Osteocyte (in vitro differentiated cells): Measurements from ENCODE around the gene IRS2. TPM values are rescaled to one million over a fixed set of nuclear protein-coding genes. Genes with fewer than 3 reads are reported as not detected.

Experiments used
- DNase-seq: peaks from one replicate; pipeline ENCODE4 v3.0.0; 2021; ENCODE audit warnings: mixed read lengths; ENCODE audit not compliant: unreplicated experiment; ENCODE audit errors: extremely low spot score
- H3K27ac Mint-ChIP-seq: one replicate; pipeline ENCODE4 v1.8.0; 2021; ENCODE audit warnings: mild to moderate bottlenecking, mixed read lengths; ENCODE audit not compliant: unreplicated experiment
- H3K27me3 Mint-ChIP-seq: one replicate; pipeline ENCODE4 v1.8.0; 2021; ENCODE audit warnings: mixed read lengths; ENCODE audit not compliant: unreplicated experiment
- H3K36me3 Mint-ChIP-seq: one replicate; pipeline ENCODE4 v1.8.0; 2021; ENCODE audit warnings: mixed read lengths; ENCODE audit not compliant: unreplicated experiment
- H3K4me1 Mint-ChIP-seq: one replicate; pipeline ENCODE4 v1.8.0; 2021; ENCODE audit warnings: mixed read lengths; ENCODE audit not compliant: unreplicated experiment
- H3K4me3 Mint-ChIP-seq: one replicate; pipeline ENCODE4 v1.8.0; 2021; ENCODE audit warnings: mild to moderate bottlenecking, moderate library complexity, mixed read lengths; ENCODE audit not compliant: unreplicated experiment
- H3K9me3 Mint-ChIP-seq: one replicate; pipeline ENCODE4 v1.8.0; 2021; ENCODE audit warnings: mixed read lengths; ENCODE audit not compliant: unreplicated experiment
- total RNA-seq: library from RNA; stranded (reverse); gene quantifications from 2 replicates; pipeline ENCODE4 v1.2.1, GENCODE V29; 2021
- TF ChIP-seq, protein P1 (sequence below): fragments of 200-600 bp; sonication (generic); IDR thresholded peaks from 2 replicates; pipeline ENCODE4 v1.5.0; 2021; ENCODE audit warnings: antibody characterized with exemption, mild to moderate bottlenecking, moderate library complexity

The IRS2 gene
- total RNA-seq, 1 donor from 2014 or later: 52.3 TPM

- no peak overlapping the region for H3K4me3 Mint-ChIP-seq
- TF ChIP-seq, protein P1, sequence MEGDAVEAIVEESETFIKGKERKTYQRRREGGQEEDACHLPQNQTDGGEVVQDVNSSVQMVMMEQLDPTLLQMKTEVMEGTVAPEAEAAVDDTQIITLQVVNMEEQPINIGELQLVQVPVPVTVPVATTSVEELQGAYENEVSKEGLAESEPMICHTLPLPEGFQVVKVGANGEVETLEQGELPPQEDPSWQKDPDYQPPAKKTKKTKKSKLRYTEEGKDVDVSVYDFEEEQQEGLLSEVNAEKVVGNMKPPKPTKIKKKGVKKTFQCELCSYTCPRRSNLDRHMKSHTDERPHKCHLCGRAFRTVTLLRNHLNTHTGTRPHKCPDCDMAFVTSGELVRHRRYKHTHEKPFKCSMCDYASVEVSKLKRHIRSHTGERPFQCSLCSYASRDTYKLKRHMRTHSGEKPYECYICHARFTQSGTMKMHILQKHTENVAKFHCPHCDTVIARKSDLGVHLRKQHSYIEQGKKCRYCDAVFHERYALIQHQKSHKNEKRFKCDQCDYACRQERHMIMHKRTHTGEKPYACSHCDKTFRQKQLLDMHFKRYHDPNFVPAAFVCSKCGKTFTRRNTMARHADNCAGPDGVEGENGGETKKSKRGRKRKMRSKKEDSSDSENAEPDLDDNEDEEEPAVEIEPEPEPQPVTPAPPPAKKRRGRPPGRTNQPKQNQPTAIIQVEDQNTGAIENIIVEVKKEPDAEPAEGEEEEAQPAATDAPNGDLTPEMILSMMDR: no peak
- peaks cover 30% of the 10 kb centered on the region for H3K36me3 Mint-ChIP-seq
- no peaks in the 10 kb centered on the region for H3K9me3 Mint-ChIP-seq
- peaks cover 60% of the 10 kb centered on the region for H3K4me1 Mint-ChIP-seq
- no peaks in the 10 kb centered on the region for H3K27me3 Mint-ChIP-seq
- no peak overlapping the region for H3K27ac Mint-ChIP-seq
- no peak for DNase-seq
Measured at GRCh38 chr13:109773276-109773675, 13.1 kb downstream of the IRS2 start.

DNA sequence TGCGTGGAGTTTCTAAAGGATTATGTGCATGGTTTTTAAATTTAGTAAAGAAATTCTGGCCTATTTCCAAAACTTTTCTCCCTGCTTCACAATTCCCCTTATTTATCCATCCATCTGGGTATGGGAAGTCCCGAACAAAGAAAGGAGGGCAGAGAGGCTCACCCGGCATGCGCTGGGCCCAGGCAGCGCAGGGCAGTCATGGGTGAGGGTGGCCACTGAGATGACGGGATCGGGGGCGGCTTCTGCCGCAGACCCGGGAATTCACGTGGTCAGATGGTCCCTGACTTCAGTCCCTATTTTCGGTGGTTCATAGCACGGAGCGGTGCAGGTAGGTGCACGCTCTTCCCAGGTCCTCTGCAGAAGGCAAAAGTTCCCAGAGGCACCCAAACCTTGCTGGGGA lies 14.5 kb downstream of the IRS2 start:
- H3K36me3 Mint-ChIP-seq: peaks cover 30% of the 10 kb centered on the region
- H3K27me3 Mint-ChIP-seq: no peaks in the 10 kb centered on the region
- no peak for DNase-seq
- H3K9me3 Mint-ChIP-seq: no peaks in the 10 kb centered on the region
- peaks cover 50% of the 10 kb centered on the region for H3K4me1 Mint-ChIP-seq
- no peak overlapping the region for H3K4me3 Mint-ChIP-seq
- no peak overlapping the region for H3K27ac Mint-ChIP-seq
- TF ChIP-seq, protein P1: no peak

DNA sequence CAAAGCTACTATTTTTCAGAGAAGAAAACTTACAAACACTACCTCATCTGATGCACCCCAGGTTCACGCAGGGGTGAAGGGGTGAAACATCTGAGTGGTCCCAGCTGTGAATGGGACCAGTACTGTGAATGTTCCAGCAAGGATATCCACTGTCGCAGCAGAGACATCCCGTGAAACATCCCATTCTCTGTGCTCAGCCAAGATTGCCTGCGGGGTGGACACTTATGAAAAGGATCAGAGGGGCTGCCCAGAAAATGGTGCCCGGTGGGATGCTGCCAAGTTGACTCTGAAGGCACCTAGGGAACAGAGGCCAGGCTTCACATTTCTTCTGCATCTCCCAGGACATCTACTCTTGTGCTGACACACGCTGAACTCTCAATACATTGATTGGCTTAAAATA lies 15.9 kb downstream of the IRS2 start:
- Mint-ChIP-seq H3K27ac (no peak overlapping the region), H3K27me3 (no peaks in the 10 kb centered on the region), H3K4me3 (no peak overlapping the region), H3K4me1 (peaks cover 39% of the 10 kb centered on the region), H3K9me3 (no peaks in the 10 kb centered on the region), H3K36me3 (peaks cover 30% of the 10 kb centered on the region)
- TF ChIP-seq, protein P1: no peak
- DNase-seq: no peak

DNA sequence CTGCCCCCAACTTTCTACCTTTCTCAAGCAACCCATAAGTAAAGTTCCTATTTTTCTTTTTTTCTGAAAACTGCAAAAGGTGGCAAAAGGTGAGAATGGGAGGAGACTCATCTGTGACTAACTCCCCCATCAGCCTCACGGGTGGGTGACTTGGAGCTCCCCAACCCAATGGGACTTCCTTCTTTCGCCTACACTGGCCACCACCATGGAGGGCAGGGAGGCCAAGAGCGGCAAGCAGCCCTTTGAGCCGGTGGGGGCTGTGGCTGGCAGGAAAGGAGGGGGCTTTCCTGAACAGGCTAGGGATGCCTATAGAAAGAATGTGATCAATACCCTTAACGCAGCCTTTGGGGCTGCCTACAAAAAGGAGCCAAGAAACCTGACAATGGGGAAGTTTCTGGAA lies 16.5 kb downstream of the IRS2 start:
- Mint-ChIP-seq H3K4me3 (no peak overlapping the region), H3K4me1 (peaks cover 38% of the 10 kb centered on the region), H3K36me3 (peaks cover 30% of the 10 kb centered on the region)

GRCh38 chr13:109769275-109769674 lies 17.1 kb downstream of the IRS2 start:
- Mint-ChIP-seq H3K27me3 (no peaks in the 10 kb centered on the region), H3K36me3 (peaks cover 30% of the 10 kb centered on the region), H3K4me1 (peaks cover 41% of the 10 kb centered on the region), H3K4me3 (no peak overlapping the region), H3K9me3 (no peaks in the 10 kb centered on the region), H3K27ac (no peak overlapping the region)
- TF ChIP-seq, protein P1: no peak
- no peak for DNase-seq

More for the DNA sequence above, 16.5 kb downstream of the IRS2 start:
- TF ChIP-seq, protein P1: no peak
- Mint-ChIP-seq H3K9me3 (no peaks in the 10 kb centered on the region), H3K27ac (no peak overlapping the region), H3K27me3 (no peaks in the 10 kb centered on the region)
- DNase-seq: no peak
